H54 (cell line): ENCODE data around the gene TMEM167A.
"Not testable (repeated sequence)": the region's sequence is repeated elsewhere in the genome, so short reads cannot be mapped to it uniquely, and the experiment has no call there.

ENCODE experiments used
- DNase-seq: peaks from one replicate; pipeline ENCODE4 v3.0.0; 2011; ENCODE audit warnings: low spot score, mixed read lengths; ENCODE audit not compliant: insufficient read length
- FAIRE-seq: peaks from 3 replicates; lab custom pipeline; 2011; peaks lifted over from hg19 to GRCh38; lab: Jason Lieb, UNC
- POLR2A ChIP-seq: IDR thresholded peaks from 2 replicates; pipeline ENCODE4 v1.6.1; 2011; ENCODE audit warnings: low read depth, mild to moderate bottlenecking, low read length

TMEM167A gene

GRCh38 chr5:83069096-83069799 is 7.9 kb downstream of the TMEM167A start:
- TF ChIP-seq POLR2A = no peak
- DNase-seq = no peak
- FAIRE-seq = peak; percentile 75

- DNase-seq, FAIRE-seq: not testable (repeated sequence)
Measured at GRCh38 chr5:83067377-83067776, 9.8 kb downstream of the TMEM167A start.

GRCh38 chr5:83066548-83067110 is 10.6 kb downstream of the TMEM167A start:
- no peak for TF ChIP-seq POLR2A
- DNase-seq = no peak
- peak; percentile 52 for FAIRE-seq

GRCh38 chr5:83059341-83059740 is 17.9 kb downstream of the TMEM167A start:
- no peak for TF ChIP-seq POLR2A
- FAIRE-seq = no peak

GRCh38 chr5:83058726-83059125 is 18.5 kb downstream of the TMEM167A start:
- FAIRE-seq = no peak

More at GRCh38 chr5:83059341-83059740, 17.9 kb downstream of the TMEM167A start:
- no peak for DNase-seq

GRCh38 chr5:83055166-83055565 is 22.0 kb downstream of the TMEM167A start:
- TF ChIP-seq POLR2A = no peak
- DNase-seq = no peak
- no peak for FAIRE-seq

More at GRCh38 chr5:83058726-83059125, 18.5 kb downstream of the TMEM167A start:
- TF ChIP-seq POLR2A = no peak
- no peak for DNase-seq

GRCh38 chr5:83050723-83051340 is 26.4 kb downstream of the TMEM167A start:
- DNase-seq (no peak), FAIRE-seq (peak; percentile 6)
- no peak for TF ChIP-seq POLR2A

- FAIRE-seq (peak; percentile 48), DNase-seq (no peak)
- TF ChIP-seq POLR2A = no peak
Measured at GRCh38 chr5:83049370-83049885, 27.8 kb downstream of the TMEM167A start.

- no peak for DNase-seq
- FAIRE-seq = no peak
- TF ChIP-seq POLR2A = no peak
Measured at GRCh38 chr5:83048811-83049210, 28.4 kb downstream of the TMEM167A start.

GRCh38 chr5:83048277-83048676 is 28.9 kb downstream of the TMEM167A start:
- no peak for DNase-seq
- no peak for TF ChIP-seq POLR2A
- FAIRE-seq = peak; percentile 43

- FAIRE-seq = no peak
- DNase-seq = no peak
- TF ChIP-seq POLR2A = no peak
Measured at GRCh38 chr5:83044926-83045325, 32.3 kb downstream of the TMEM167A start.

GRCh38 chr5:83042507-83042906 is 34.7 kb downstream of the TMEM167A start:
- FAIRE-seq = no peak
- no peak for DNase-seq
- no peak for TF ChIP-seq POLR2A

- FAIRE-seq = no peak
- no peak for DNase-seq
- no peak for TF ChIP-seq POLR2A
Measured at GRCh38 chr5:83038924-83039323, 38.3 kb downstream of the TMEM167A start.

- DNase-seq (no peak), FAIRE-seq (no peak)
- TF ChIP-seq POLR2A = no peak
Measured at GRCh38 chr5:83036991-83037575, 40.1 kb downstream of the TMEM167A start.
